Thoracic aorta (tissue), 2 donors: Measurements from ENCODE around the gene ATP2B2. TPM values are rescaled to one million over a fixed set of nuclear protein-coding genes. Genes with fewer than 3 reads are reported as not detected.

Experiments
- ATAC-seq: fragments of 150-250 bp; one replicate; pipeline ENCODE4 v1.8.0; 2017; ENCODE audit warnings: low read depth; ENCODE audit not compliant: insufficient number of reproducible peaks, low FRiP score
- DNase-seq: peaks from one replicate; pipeline ENCODE4 v3.0.0-alpha.2; 2020; ENCODE audit warnings: low spot score
- H3K27ac ChIP-seq, 2 donors: fragments of 200-600 bp; sonication (generic); 1 replicate in 1 of 2; 2 replicates in 1 of 2; pipeline ENCODE4 v1.5.1; 2016; ENCODE audit warnings: mild to moderate bottlenecking in 2 of 2, moderate library complexity in 2 of 2
- H3K27me3 ChIP-seq: fragments of 200-600 bp; sonication (generic); replicated peaks from 2 replicates; pipeline ENCODE4 v1.6.0; 2016; ENCODE audit warnings: mild to moderate bottlenecking; ENCODE audit not compliant: insufficient read depth
- H3K36me3 ChIP-seq: fragments of 200-600 bp; sonication (generic); one replicate; pipeline ENCODE4 v1.5.1; 2016
- H3K4me1 ChIP-seq, 2 donors: fragments of 200-600 bp; sonication (generic); 1 replicate in 1 of 2; 2 replicates in 1 of 2; pipeline versions ENCODE4 v1.5.1 to v1.6.0; 2016; ENCODE audit warnings: low read depth in 2 of 2, mild to moderate bottlenecking in 1 of 2; ENCODE audit not compliant: control insufficient read depth in 1 of 2
- H3K4me3 ChIP-seq: fragments of 200-600 bp; sonication (generic); 2 replicates; pipeline ENCODE4 v1.5.1; 2016; ENCODE audit warnings: mild to moderate bottlenecking
- H3K9me3 ChIP-seq: fragments of 200-600 bp; sonication (generic); 2 replicates; pipeline ENCODE4 v1.5.1; 2016
- total RNA-seq, 2 donors: library from RNA; depleted of rRNA; stranded (reverse); fragments of >200 nt; gene quantifications; one replicate each; pipeline versions ENCODE4 v1.1.0 to v1.2.3, GENCODE V29; 2016
- TF ChIP-seq, protein P1 (sequence below): fragments of 200-600 bp; sonication (generic); IDR thresholded peaks from one replicate; pipeline ENCODE4 v1.5.1; 2019; ENCODE audit warnings: antibody characterized with exemption

ATP2B2 gene
- total RNA-seq, 2 donors from 2014 or later = not detected

DNA sequence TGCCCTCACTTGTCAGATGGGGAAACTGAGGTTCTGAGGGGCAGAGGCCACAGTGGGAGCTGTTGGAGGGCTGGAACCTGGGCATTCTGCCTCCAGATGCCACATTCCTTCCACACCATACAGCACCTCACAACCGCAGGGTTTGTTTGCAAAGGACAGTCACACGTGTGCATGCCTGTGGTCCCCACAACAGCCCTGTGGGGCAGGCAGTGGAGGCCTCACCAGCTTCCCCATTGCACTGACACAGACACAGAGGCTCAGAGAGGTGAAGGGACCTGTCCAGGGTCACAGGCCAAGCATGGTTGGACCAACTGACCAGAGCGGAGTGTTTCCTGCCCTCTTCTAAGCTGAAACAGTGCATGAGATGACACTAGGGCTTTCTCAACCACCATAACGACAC is 109.3 kb downstream of the ATP2B2 start:
- ATAC-seq = no peak
- H3K36me3 ChIP-seq = no peaks in the 10 kb centered on the region
- DNase-seq = no peak
- H3K9me3 ChIP-seq = no peaks in the 10 kb centered on the region
- no peaks in the 10 kb centered on the region for H3K27me3 ChIP-seq
- no peak overlapping the region for H3K27ac ChIP-seq
- H3K4me1 ChIP-seq = no peaks in the 10 kb centered on the region
- TF ChIP-seq, protein P1, sequence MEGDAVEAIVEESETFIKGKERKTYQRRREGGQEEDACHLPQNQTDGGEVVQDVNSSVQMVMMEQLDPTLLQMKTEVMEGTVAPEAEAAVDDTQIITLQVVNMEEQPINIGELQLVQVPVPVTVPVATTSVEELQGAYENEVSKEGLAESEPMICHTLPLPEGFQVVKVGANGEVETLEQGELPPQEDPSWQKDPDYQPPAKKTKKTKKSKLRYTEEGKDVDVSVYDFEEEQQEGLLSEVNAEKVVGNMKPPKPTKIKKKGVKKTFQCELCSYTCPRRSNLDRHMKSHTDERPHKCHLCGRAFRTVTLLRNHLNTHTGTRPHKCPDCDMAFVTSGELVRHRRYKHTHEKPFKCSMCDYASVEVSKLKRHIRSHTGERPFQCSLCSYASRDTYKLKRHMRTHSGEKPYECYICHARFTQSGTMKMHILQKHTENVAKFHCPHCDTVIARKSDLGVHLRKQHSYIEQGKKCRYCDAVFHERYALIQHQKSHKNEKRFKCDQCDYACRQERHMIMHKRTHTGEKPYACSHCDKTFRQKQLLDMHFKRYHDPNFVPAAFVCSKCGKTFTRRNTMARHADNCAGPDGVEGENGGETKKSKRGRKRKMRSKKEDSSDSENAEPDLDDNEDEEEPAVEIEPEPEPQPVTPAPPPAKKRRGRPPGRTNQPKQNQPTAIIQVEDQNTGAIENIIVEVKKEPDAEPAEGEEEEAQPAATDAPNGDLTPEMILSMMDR = no peak
- no peak overlapping the region for H3K4me3 ChIP-seq

DNA sequence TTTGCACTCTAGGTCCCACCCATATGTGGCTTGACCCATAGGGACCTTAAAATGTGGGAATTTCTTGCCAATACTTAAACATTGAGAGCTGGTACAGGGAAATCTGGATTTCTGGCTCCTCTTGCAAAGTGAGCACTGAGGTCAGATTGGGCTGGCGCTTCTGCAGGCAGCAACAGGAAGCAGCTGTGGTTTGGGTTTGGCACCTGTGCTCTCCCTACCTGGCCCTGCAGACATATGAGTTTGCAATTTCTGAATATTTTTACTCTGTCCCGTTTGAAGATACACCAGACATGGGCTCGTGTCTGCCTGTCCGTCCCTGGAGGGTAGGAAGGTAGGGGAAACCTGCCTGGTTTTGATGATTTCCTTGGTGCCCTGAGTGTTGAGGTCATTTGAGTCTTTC is 109.7 kb downstream of the ATP2B2 start:
- H3K4me3 ChIP-seq = no peak overlapping the region
- no peaks in the 10 kb centered on the region for H3K36me3 ChIP-seq
- DNase-seq (no peak), ATAC-seq (no peak)
- H3K9me3 ChIP-seq = no peaks in the 10 kb centered on the region
- H3K27me3 ChIP-seq = no peaks in the 10 kb centered on the region
- TF ChIP-seq, protein P1 = no peak
- no peaks in the 10 kb centered on the region for H3K4me1 ChIP-seq
- H3K27ac ChIP-seq = no peak overlapping the region

DNA sequence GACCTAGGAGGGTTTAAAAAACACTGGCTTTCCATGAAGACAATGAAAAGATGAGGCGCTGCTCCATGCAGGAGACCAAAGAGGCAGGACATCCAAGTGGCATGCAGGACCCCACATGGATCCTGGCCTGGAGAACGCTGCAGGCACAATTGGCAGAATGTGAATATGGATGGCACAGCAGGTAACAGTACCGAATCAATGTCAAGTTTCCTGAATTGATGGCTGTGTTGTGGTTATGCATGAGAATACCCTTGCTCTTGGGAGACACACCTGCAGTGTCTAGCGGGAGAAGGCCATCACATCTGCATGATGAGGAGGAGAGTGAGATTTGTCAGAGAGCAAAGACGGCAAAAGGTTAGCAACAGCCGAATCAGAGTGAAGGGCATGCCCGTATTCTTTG is 110.2 kb downstream of the ATP2B2 start:
- H3K4me1 ChIP-seq = no peaks in the 10 kb centered on the region
- DNase-seq (no peak), ATAC-seq (no peak)
- no peaks in the 10 kb centered on the region for H3K9me3 ChIP-seq
- no peaks in the 10 kb centered on the region for H3K27me3 ChIP-seq
- no peak overlapping the region for H3K4me3 ChIP-seq
- TF ChIP-seq, protein P1 = no peak
- no peaks in the 10 kb centered on the region for H3K36me3 ChIP-seq
- H3K27ac ChIP-seq = no peak overlapping the region

DNA sequence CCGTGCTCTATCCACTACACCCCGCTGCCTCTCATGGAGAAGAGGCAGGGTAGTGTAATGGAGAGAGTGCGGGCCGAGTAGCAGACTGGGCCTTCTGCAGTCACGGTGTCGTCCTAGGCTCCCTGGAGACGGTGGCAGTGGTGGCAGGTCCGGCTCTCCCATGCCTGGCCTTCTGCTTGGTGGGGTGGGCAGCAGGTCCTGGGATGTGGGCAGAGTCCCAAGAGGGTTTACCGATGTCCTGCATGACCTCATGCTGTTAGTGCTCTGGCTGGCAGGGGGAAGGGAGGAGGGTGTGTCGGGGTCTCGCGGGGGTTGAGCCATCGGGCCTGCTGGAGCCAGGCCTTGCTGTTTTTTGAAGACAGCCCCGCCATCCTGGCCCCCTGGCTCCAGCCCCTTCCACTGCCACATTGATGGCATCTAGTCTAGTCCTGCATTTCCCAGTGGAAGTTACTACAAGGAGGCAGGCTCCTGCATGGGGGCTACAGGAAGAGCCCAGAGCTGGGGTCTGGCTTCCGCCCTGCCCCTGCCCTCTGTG is 110.8 kb downstream of the ATP2B2 start:
- Histone ChIP-seq H3K27ac (no peak overlapping the region), H3K36me3 (no peaks in the 10 kb centered on the region), H3K4me1 (no peaks in the 10 kb centered on the region), H3K9me3 (no peaks in the 10 kb centered on the region), H3K27me3 (no peaks in the 10 kb centered on the region), H3K4me3 (no peak overlapping the region)
- DNase-seq (no peak), ATAC-seq (no peak)
- TF ChIP-seq, protein P1 = no peak

DNA sequence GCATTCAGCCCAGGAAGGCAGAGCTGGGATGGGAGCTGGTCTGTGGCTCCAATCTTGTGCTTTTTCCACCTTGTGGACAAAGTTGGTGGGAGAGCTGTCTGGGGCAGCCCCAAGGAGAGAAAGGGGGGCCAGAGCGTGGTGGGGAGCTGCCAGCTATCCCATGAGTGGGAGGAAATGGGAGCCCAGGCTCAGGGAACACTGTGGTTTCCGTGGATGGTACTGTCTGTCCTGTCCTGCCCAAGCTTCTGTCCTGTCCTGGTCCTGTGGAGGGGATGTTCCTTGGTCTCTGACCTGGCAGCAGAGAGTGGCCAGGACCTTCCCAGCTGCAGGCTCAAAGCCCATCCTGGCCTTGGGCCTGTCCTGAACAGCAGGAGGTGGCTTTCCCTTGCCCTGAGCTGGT is 111.9 kb downstream of the ATP2B2 start:
- TF ChIP-seq, protein P1 = no peak
- H3K27ac ChIP-seq = no peak overlapping the region
- H3K4me3 ChIP-seq = no peak overlapping the region
- H3K4me1 ChIP-seq = no peaks in the 10 kb centered on the region
- H3K36me3 ChIP-seq = no peaks in the 10 kb centered on the region
- peaks cover under 1% of the 10 kb centered on the region for H3K9me3 ChIP-seq
- DNase-seq (no peak), ATAC-seq (no peak)
- no peaks in the 10 kb centered on the region for H3K27me3 ChIP-seq
